HuH-7.5 (cell line): ENCODE data around the gene CEPT1.

Experiments used
- DNase-seq: peaks from one replicate; pipeline ENCODE4 v3.0.0; 2011; ENCODE audit warnings: low spot score

The CEPT1 gene

DNA sequence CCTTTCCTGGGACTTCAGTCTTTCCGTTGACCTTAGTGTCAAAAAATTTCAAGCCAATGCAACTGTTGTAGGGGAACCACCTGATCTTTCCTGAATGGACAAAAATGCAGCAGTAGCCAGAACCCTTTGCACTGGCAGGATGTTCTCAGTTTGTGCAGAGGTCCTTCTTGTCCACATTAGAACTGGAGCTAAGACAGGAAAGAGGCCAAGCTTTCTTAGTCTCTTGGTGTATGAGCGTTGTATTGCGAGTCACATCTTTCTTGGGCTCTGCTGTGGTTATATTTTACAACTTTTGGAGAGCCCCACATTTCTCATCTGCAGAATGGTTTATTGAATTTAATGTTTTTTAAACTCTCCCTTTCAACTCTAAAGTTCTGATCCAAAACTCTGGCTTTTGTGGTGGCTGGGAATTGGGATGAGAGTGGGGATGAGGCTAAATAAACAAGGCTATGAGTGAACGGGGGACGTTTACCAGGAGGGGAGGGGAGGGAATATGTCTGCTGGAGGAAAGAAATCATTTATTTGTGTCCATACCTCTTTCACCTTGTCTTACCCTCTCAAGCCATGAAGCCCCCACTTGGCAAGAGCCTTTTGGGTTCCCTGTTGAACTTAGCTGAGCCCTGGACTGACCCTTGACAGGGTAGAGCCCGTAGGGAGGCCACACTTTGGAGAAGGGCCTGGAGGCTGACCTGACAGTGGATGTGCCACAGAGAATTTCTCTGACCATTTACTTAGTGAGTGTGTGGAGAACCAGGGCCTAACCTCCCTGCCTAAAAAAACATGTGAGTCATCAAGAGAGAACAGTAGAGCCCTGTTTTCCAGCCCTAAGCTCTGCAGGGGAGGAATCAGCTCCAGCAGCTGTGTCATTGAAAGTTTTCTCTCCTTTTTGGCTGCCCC lies 88.1 kb downstream of the CEPT1 start:
- DNase-seq = peak; percentile 69

DNA sequence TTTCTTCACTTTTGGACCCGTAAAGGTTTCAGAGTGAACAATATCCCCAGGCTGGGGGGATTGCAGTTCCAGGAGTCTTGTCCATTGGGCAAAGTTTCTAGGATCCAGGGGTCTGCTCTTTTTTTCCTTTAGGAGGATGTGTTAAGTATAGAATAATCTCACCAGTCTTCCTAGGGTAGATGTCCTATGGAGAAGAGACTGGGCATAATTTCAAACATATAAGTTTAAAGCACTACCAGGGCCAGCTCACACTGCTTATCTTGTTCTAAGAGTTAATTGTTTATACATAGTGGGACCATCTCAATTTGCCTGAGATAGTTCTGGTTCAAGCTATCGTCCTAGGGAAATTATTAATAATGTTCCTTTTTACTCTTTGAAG lies 88.7 kb downstream of the CEPT1 start:
- no peak for DNase-seq

DNA sequence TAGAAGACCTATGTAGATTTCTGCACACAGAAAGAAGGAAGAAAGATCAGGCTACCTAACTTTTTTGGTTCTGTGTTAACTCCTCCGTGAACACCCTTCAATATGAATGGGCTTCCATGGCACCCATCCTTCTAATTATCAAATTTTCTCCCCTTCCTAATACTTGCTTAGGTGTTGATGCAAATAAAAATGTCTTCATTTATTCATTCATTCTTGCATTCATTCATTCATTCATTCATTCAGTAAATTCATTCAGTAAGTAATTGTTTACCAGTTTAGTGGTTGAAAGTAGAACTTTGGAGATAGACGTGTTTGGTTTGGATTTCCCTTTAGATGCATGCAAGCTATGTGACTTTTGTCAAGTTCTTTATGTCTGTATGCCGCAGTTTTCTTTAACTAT lies 92.1 kb downstream of the CEPT1 start:
- no peak for DNase-seq

DNA sequence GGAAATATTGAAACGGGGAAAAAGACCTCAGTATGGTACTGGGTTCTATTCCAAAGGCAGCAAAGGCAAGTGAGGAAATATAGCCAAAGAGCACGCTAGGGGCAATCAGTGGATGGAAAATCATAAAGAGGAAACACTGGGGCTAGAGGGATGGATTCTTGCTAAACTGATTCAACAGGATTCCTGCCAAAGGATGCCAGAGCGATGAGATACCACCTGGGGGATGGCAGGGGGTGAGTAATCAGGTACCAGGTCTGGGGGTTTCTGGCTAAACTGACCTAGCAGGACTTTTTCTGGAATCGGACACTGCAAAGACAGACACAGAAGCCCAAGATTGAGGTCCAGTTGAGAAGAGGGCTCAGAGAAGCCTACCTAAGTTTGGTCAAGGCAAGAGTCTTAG lies 94.2 kb downstream of the CEPT1 start:
- DNase-seq = no peak
